Caco-2 (cell line): ENCODE measurements around the gene TMEM229B. TPM values are rescaled to one million over a fixed set of nuclear protein-coding genes. Genes with fewer than 3 reads are reported as not detected.

Experiments used
- BruUV-seq: library from RNA; stranded (reverse); fragments of 400-500 nt; replicated peaks from 2 replicates; lab custom pipeline; 2021; lab: Mats Ljungman, UMichigan
- CTCF ChIA-PET: fragments of 300-600 bp; sonication (Branson Sonifier 250); formaldehyde crosslinking; loops from one replicate; lab custom pipeline; 2022; ENCODE audit warnings: antibody characterized with exemption; lab: Charles Lee
- POLR2A ChIA-PET: fragments of 300-600 bp; sonication (Branson Sonifier 250); formaldehyde crosslinking; loops from one replicate; lab custom pipeline; 2022; ENCODE audit warnings: antibody characterized with exemption; lab: Charles Lee
- DNase-seq, 2 experiments: peaks; one replicate each; pipeline versions ENCODE4 v3.0.0 to v3.0.0-alpha.2; 2020 to 2022
- H3K27me3 ChIP-seq: replicated peaks from 2 replicates; pipeline ENCODE4 v1.6.0; 2011; ENCODE audit warnings: low read length; ENCODE audit not compliant: control insufficient read depth, insufficient read depth
- H3K36me3 ChIP-seq: 2 replicates; pipeline ENCODE4 v1.5.1; 2011; ENCODE audit warnings: low read length; ENCODE audit not compliant: control insufficient read depth, insufficient read depth
- H3K4me1 ChIP-seq: fragments of 250-450 bp; sonication (Bioruptor Pico); 2 replicates; pipeline ENCODE4 v1.5.1; 2020; ENCODE audit warnings: mild to moderate bottlenecking
- H3K4me3 ChIP-seq: 2 replicates; pipeline ENCODE4 v1.5.1; 2011; ENCODE audit warnings: low read depth, mild to moderate bottlenecking, control low read depth, low read length
- H3K9me3 ChIP-seq: fragments of 250-450 bp; sonication (Bioruptor Pico); 2 replicates; pipeline ENCODE4 v1.5.1; 2020; ENCODE audit warnings: mild to moderate bottlenecking, moderate library complexity
- H3K27ac Mint-ChIP-seq: one replicate; pipeline ENCODE4 v1.8.0; 2022; ENCODE audit warnings: mixed read lengths; ENCODE audit not compliant: unreplicated experiment
- H3K27me3 Mint-ChIP-seq: one replicate; pipeline ENCODE4 v1.8.0; 2022; ENCODE audit warnings: mixed read lengths; ENCODE audit not compliant: insufficient read depth, unreplicated experiment
- H3K36me3 Mint-ChIP-seq: one replicate; pipeline ENCODE4 v1.8.0; 2022; ENCODE audit warnings: mild to moderate bottlenecking, mixed read lengths; ENCODE audit not compliant: insufficient read depth, unreplicated experiment
- H3K4me1 Mint-ChIP-seq: one replicate; pipeline ENCODE4 v1.8.0; 2022; ENCODE audit warnings: low read depth, mixed read lengths; ENCODE audit not compliant: unreplicated experiment
- H3K4me3 Mint-ChIP-seq: one replicate; pipeline ENCODE4 v1.8.0; 2022; ENCODE audit warnings: mild to moderate bottlenecking, moderate library complexity, mixed read lengths; ENCODE audit not compliant: unreplicated experiment
- H3K9me3 Mint-ChIP-seq: one replicate; pipeline ENCODE4 v1.8.0; 2022; ENCODE audit warnings: mixed read lengths; ENCODE audit not compliant: unreplicated experiment
- CTCF ChIP-seq, 2 experiments: fragments of 200-600 bp in 1 of 2; IDR thresholded peaks; 1 replicate in 1 of 2; 2 replicates in 1 of 2; pipeline versions ENCODE4 v1.5.1 to v1.8.0; 2011 to 2022; ENCODE audit warnings: antibody characterized with exemption in 1 of 2, control low read depth in 1 of 2, inconsistent platforms in 1 of 2, low read depth in 1 of 2, low read length in 1 of 2, mild to moderate bottlenecking in 1 of 2, moderate library complexity in 1 of 2; ENCODE audit not compliant: insufficient read depth in 1 of 2, severe bottlenecking in 1 of 2, unreplicated experiment in 1 of 2
- intact Hi-C: fragments of 100-400 bp; cut with micrococcal nuclease; formaldehyde crosslinking; loops from one replicate; pipeline ENCODE4 v1.10.0; 2022; ENCODE audit not compliant: unreplicated experiment
- total RNA-seq: library from RNA; stranded (reverse); gene quantifications from 2 replicates; pipeline ENCODE4 v1.2.3, GENCODE V29; 2022

Gene TMEM229B
- total RNA-seq, 1 experiment from 2014 or later: not detected

- Mint-ChIP-seq H3K4me3 (no peak overlapping the region), H3K27me3 (no peaks in the 10 kb centered on the region), H3K36me3 (no peaks in the 10 kb centered on the region), H3K4me1 (peaks cover 10% of the 10 kb centered on the region), H3K27ac (no peak overlapping the region), H3K9me3 (no peaks in the 10 kb centered on the region)
- no peak for DNase-seq
- CTCF ChIA-PET: interaction anchor here (3.8 kb wide), 1 partner anchor 279 kb away, joined by 27 read pairs; no protein-coding TSS in a partner anchor
- intact Hi-C loops: loop anchor here (2.0 kb wide), 4 partner anchors 21 to 279 kb away; no protein-coding TSS in a partner anchor
- Histone ChIP-seq H3K9me3 (no peaks in the 10 kb centered on the region), H3K36me3 (no peaks in the 10 kb centered on the region), H3K4me3 (no peak overlapping the region), H3K4me1 (peaks cover 22% of the 10 kb centered on the region), H3K27me3 (no peaks in the 10 kb centered on the region)
- POLR2A ChIA-PET: no interaction called here
- no peak for TF ChIP-seq CTCF (IDR thresholded peaks at IDR 0.05; ENCODE audit: insufficient read depth in 1 of 2, low read depth in 1 of 2, low read length in 1 of 2, severe bottlenecking in 1 of 2, unreplicated experiment in 1 of 2)
- no TSS peak for BruUV-seq
Measured at GRCh38 chr14:67425608-67426007, 62.9 kb downstream of the TMEM229B start.

DNA sequence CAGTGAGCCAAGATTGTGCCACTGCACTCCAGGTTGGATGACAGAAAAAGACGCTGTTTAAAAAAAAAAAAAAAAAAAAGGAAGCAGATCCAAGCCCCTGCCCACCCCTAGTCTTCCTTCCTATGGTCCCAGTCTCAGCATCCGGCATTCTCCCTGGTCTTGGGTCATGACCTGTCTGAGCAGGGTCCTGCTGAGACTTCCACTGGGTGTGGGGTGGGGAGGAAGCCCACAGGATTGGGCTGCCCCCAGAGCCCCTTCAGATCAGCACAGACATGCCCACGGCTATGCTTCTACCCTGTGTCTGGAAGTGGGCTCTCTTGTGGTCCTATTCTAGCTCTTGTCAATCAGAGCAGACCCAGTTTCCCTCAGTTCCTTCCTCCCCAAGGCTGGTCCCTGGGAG, 64.0 kb downstream of the TMEM229B start:
- POLR2A ChIA-PET: no interaction called here
- no peaks in the 10 kb centered on the region for H3K27me3 Mint-ChIP-seq

DNA sequence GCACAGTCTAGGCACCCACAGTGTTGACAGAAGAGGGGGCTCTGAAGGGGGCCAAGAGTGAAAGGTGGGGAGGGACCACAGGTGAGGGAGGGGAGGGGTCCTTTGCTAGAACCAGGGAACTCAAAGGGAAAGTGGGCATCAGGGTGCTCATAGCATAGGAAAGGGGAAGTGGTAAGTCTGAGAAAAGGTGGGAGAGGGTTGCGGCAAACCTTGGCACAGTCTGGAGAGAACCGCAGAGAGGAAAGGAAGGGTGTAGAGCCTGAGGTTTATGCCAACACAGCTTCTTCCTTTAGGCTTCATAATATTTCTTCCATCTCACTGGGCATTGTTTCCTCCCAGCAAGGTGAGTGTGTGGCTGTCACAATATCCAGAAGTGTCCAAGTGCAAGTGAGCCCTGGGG, 65.1 kb downstream of the TMEM229B start:
- no peak for TF ChIP-seq CTCF (IDR thresholded peaks at IDR 0.05; ENCODE audit: insufficient read depth in 1 of 2, low read depth in 1 of 2, low read length in 1 of 2, severe bottlenecking in 1 of 2, unreplicated experiment in 1 of 2)
- DNase-seq: no peak
- H3K9me3 Mint-ChIP-seq: no peaks in the 10 kb centered on the region
- H3K36me3 ChIP-seq: no peaks in the 10 kb centered on the region
- H3K4me3 Mint-ChIP-seq: no peak overlapping the region
- H3K4me1 Mint-ChIP-seq: peaks cover 5% of the 10 kb centered on the region
- H3K4me1 ChIP-seq: peaks cover 16% of the 10 kb centered on the region
- no peaks in the 10 kb centered on the region for H3K27me3 Mint-ChIP-seq
- no peaks in the 10 kb centered on the region for H3K36me3 Mint-ChIP-seq
- no peaks in the 10 kb centered on the region for H3K27me3 ChIP-seq
- no peak overlapping the region for H3K4me3 ChIP-seq
- BruUV-seq: no TSS peak
- H3K9me3 ChIP-seq: no peaks in the 10 kb centered on the region
- ChIA-PET POLR2A (no interaction called here), CTCF (no interaction called here)
- intact Hi-C loops: no loop called here
- no peak overlapping the region for H3K27ac Mint-ChIP-seq

More for the DNA sequence above, 64.0 kb downstream of the TMEM229B start:
- H3K9me3 ChIP-seq: no peaks in the 10 kb centered on the region
- H3K4me1 Mint-ChIP-seq: peaks cover 10% of the 10 kb centered on the region
- no peaks in the 10 kb centered on the region for H3K36me3 ChIP-seq
- H3K4me3 Mint-ChIP-seq: no peak overlapping the region
- H3K4me1 ChIP-seq: peaks cover 17% of the 10 kb centered on the region
- intact Hi-C loops: no loop called here
- CTCF ChIA-PET: interaction anchor here (1.2 kb wide), 1 partner anchor 147 kb away, joined by 6 read pairs; no protein-coding TSS in a partner anchor
- no peaks in the 10 kb centered on the region for H3K36me3 Mint-ChIP-seq
- no peak overlapping the region for H3K27ac Mint-ChIP-seq
- H3K9me3 Mint-ChIP-seq: no peaks in the 10 kb centered on the region
- DNase-seq: no peak
- BruUV-seq: no TSS peak
- H3K4me3 ChIP-seq: no peak overlapping the region
- no peak for TF ChIP-seq CTCF (IDR thresholded peaks at IDR 0.05; ENCODE audit: insufficient read depth in 1 of 2, low read depth in 1 of 2, low read length in 1 of 2, severe bottlenecking in 1 of 2, unreplicated experiment in 1 of 2)
- no peaks in the 10 kb centered on the region for H3K27me3 ChIP-seq
